Liver (tissue), 9 donors: ENCODE results near the gene CHST14. TPM values are rescaled to one million over a fixed set of nuclear protein-coding genes. Genes with fewer than 3 reads are reported as not detected.

Experiments
- DNase-seq: peaks from one replicate; pipeline ENCODE4 v3.0.0-alpha.2; 2017; ENCODE audit warnings: low spot score
- H3K27ac ChIP-seq, 2 donors: one replicate each; pipeline ENCODE4 v1.7.0; 2013; ENCODE audit warnings: inconsistent platforms in 2 of 2, low read length in 2 of 2, control low read depth in 1 of 2, low read depth in 1 of 2, mild to moderate bottlenecking in 1 of 2
- H3K27me3 ChIP-seq, 4 donors: one replicate each; pipeline versions ENCODE4 v1.6.1 to v1.7.0; 2013; ENCODE audit warnings: low read length in 3 of 4, inconsistent platforms in 1 of 4, mild to moderate bottlenecking in 1 of 4, moderate library complexity in 1 of 4; ENCODE audit not compliant: control insufficient read depth in 4 of 4, insufficient read depth in 4 of 4
- H3K36me3 ChIP-seq, 4 donors: one replicate each; pipeline versions ENCODE4 v1.6.1 to v1.7.0; 2013; ENCODE audit warnings: low read length in 3 of 4, mild to moderate bottlenecking in 3 of 4, low read depth in 1 of 4, moderate library complexity in 1 of 4; ENCODE audit not compliant: control insufficient read depth in 4 of 4, insufficient read depth in 3 of 4
- H3K4me1 ChIP-seq, 4 donors: one replicate each; pipeline versions ENCODE4 v1.6.1 to v1.7.0; 2013; ENCODE audit warnings: low read length in 3 of 4, mild to moderate bottlenecking in 3 of 4, moderate library complexity in 1 of 4; ENCODE audit not compliant: control insufficient read depth in 4 of 4, insufficient read depth in 4 of 4
- H3K4me3 ChIP-seq, 3 donors: one replicate each; pipeline versions ENCODE4 v1.6.1 to v1.7.0; 2013; ENCODE audit warnings: low read length in 3 of 3, control low read depth in 1 of 3, low read depth in 1 of 3, mild to moderate bottlenecking in 1 of 3
- H3K9ac ChIP-seq, 2 donors: one replicate each; pipeline ENCODE4 v1.7.0; 2013; ENCODE audit warnings: low read length in 2 of 2, mild to moderate bottlenecking in 2 of 2, moderate library complexity in 2 of 2, control low read depth in 1 of 2, low read depth in 1 of 2
- H3K9me3 ChIP-seq, 4 donors: one replicate each; pipeline versions ENCODE4 v1.6.1 to v1.7.0; 2013; ENCODE audit warnings: low read length in 3 of 4; ENCODE audit not compliant: control insufficient read depth in 4 of 4
- EGR1 ChIP-seq, 2 donors: IDR thresholded peaks; 2 replicates each; pipeline ENCODE4 v1.6.1; 2016 to 2018; ENCODE audit warnings: antibody characterized with exemption in 2 of 2, low read depth in 2 of 2
- FOXA1 ChIP-seq: IDR thresholded peaks from 2 replicates; pipeline ENCODE4 v1.6.1; 2016; ENCODE audit warnings: antibody characterized with exemption
- FOXA2 ChIP-seq: IDR thresholded peaks from 2 replicates; pipeline ENCODE4 v1.6.1; 2016; ENCODE audit warnings: antibody characterized with exemption
- HNF4G ChIP-seq: IDR thresholded peaks from 2 replicates; pipeline ENCODE4 v1.6.1; 2016; ENCODE audit warnings: antibody characterized with exemption
- JUND ChIP-seq, 2 donors: IDR thresholded peaks; 2 replicates each; pipeline ENCODE4 v1.6.1; 2016; ENCODE audit warnings: antibody characterized with exemption in 2 of 2
- NR2F2 ChIP-seq: IDR thresholded peaks from 2 replicates; pipeline ENCODE4 v1.6.1; 2016; ENCODE audit warnings: antibody characterized with exemption
- RAD21 ChIP-seq, 2 donors: IDR thresholded peaks; 2 replicates each; pipeline ENCODE4 v1.6.1; 2016; ENCODE audit warnings: antibody characterized with exemption in 2 of 2, mild to moderate bottlenecking in 2 of 2
- RXRA ChIP-seq, 2 donors: IDR thresholded peaks; 2 replicates each; pipeline ENCODE4 v1.6.1; 2017 to 2018; ENCODE audit warnings: antibody characterized with exemption in 2 of 2, mild to moderate bottlenecking in 1 of 2
- SP1 ChIP-seq: IDR thresholded peaks from 2 replicates; pipeline ENCODE4 v1.6.1; 2018; ENCODE audit warnings: antibody characterized with exemption, mild to moderate bottlenecking
- TAF1 ChIP-seq: conservative IDR thresholded peaks from 2 replicates; pipeline ENCODE4 v1.6.1; 2016; ENCODE audit warnings: antibody characterized with exemption, mild to moderate bottlenecking
- YY1 ChIP-seq: IDR thresholded peaks from 2 replicates; pipeline ENCODE4 v1.6.1; 2016; ENCODE audit warnings: antibody characterized with exemption, mild to moderate bottlenecking
- WGBS: extraction: QIAGEN DNeasy Blood & Tissue Kit; methylation state at CpG from one replicate; pipeline ENCODE4 v1.1.7; 2013; 5-methylcytosine and 5-hydroxymethylcytosine counted together
- polyA plus RNA-seq, 2 donors: library from polyadenylated mRNA; stranded (reverse) in 1 of 2; unstranded in 1 of 2; fragments of 200-250 nt in 1 of 2; fragments of >200 nt in 1 of 2; fragmentation: Nextera tagmentation in 1 of 2; extraction: Ambion mirVana in 1 of 2; gene quantifications; one replicate each; pipeline versions ENCODE4 v1.2.1 to v1.2.3, GENCODE V29; 2013 to 2015
- total RNA-seq, 2 donors: library from RNA; depleted of rRNA; stranded (reverse); fragments of >200 nt; gene quantifications; one replicate each; pipeline ENCODE4 v1.2.3, GENCODE V29; 2014
- TF ChIP-seq, protein P1 (sequence below): fragments of 150-350 bp; IDR thresholded peaks from 2 replicates; pipeline ENCODE4 v1.5.1; 2017; ENCODE audit warnings: improper control_type of control experiment, low read depth, low read length; ENCODE audit not compliant: missing input control
- TF ChIP-seq, protein P2 (sequence below): IDR thresholded peaks from 2 replicates; pipeline ENCODE4 v1.6.1; 2016; ENCODE audit warnings: antibody characterized with exemption, mild to moderate bottlenecking
- TF ChIP-seq, protein P3 (sequence below): IDR thresholded peaks from 2 replicates; pipeline ENCODE4 v1.6.1; 2016; ENCODE audit warnings: antibody characterized with exemption
- TF ChIP-seq, protein P4 (sequence below): IDR thresholded peaks from 2 replicates; pipeline ENCODE4 v1.6.1; 2016; ENCODE audit warnings: antibody characterized with exemption
- donor health status: healthy.
- donor health status: healthy.
- donor health status: healthy.
- donor health status: healthy.
- donor health status: healthy.

CHST14 gene
- total and polyA plus RNA-seq, 4 donors: 2.3 to 5.3 (median 3.1) TPM

DNA sequence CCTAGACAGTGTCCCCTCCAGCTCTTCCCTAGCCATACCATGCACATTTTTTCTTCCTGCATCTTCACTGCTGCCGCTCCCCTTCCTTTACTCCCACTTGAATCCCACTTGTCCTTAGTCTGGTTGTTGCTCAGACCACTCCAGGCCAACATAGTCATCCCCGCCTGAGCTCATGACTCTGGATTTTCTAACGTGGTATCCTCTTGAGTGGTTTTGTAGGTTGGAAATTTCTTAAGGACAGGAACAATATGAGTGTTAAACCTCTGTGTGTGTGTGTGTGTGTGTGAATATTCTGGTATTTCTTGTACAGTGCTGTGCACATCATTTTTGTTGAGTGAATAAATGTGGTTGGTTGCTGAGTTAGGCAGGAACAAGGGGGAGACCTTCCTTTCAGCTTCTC is 26.9 kb upstream of the CHST14 start:
- H3K36me3 ChIP-seq: no peaks in the 10 kb centered on the region
- no peaks in the 10 kb centered on the region for H3K9me3 ChIP-seq
- no peak overlapping the region for H3K9ac ChIP-seq
- H3K27me3 ChIP-seq: no peaks in the 10 kb centered on the region
- H3K4me1 ChIP-seq: peaks cover 0 to 18% (median 13%) of the 10 kb centered on the region in 4 donors
- no peak overlapping the region for H3K27ac ChIP-seq
- H3K4me3 ChIP-seq: no peak overlapping the region
- DNase-seq: no peak
- TF ChIP-seq FOXA1 (no peak), YY1 (no peak), TAF1 (no peak), SP1 (no peak), HNF4G (no peak), NR2F2 (no peak), RAD21 (IDR thresholded peaks at IDR 0.05) (no peak), JUND (IDR thresholded peaks at IDR 0.05) (no peak), EGR1 (IDR thresholded peaks at IDR 0.05; ENCODE audit: low read depth in 2 of 2) (no peak), RXRA (IDR thresholded peaks at IDR 0.05) (no peak), FOXA2 (no peak)
- TF ChIP-seq, protein P1, sequence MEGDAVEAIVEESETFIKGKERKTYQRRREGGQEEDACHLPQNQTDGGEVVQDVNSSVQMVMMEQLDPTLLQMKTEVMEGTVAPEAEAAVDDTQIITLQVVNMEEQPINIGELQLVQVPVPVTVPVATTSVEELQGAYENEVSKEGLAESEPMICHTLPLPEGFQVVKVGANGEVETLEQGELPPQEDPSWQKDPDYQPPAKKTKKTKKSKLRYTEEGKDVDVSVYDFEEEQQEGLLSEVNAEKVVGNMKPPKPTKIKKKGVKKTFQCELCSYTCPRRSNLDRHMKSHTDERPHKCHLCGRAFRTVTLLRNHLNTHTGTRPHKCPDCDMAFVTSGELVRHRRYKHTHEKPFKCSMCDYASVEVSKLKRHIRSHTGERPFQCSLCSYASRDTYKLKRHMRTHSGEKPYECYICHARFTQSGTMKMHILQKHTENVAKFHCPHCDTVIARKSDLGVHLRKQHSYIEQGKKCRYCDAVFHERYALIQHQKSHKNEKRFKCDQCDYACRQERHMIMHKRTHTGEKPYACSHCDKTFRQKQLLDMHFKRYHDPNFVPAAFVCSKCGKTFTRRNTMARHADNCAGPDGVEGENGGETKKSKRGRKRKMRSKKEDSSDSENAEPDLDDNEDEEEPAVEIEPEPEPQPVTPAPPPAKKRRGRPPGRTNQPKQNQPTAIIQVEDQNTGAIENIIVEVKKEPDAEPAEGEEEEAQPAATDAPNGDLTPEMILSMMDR: no peak
- TF ChIP-seq, protein P2, sequence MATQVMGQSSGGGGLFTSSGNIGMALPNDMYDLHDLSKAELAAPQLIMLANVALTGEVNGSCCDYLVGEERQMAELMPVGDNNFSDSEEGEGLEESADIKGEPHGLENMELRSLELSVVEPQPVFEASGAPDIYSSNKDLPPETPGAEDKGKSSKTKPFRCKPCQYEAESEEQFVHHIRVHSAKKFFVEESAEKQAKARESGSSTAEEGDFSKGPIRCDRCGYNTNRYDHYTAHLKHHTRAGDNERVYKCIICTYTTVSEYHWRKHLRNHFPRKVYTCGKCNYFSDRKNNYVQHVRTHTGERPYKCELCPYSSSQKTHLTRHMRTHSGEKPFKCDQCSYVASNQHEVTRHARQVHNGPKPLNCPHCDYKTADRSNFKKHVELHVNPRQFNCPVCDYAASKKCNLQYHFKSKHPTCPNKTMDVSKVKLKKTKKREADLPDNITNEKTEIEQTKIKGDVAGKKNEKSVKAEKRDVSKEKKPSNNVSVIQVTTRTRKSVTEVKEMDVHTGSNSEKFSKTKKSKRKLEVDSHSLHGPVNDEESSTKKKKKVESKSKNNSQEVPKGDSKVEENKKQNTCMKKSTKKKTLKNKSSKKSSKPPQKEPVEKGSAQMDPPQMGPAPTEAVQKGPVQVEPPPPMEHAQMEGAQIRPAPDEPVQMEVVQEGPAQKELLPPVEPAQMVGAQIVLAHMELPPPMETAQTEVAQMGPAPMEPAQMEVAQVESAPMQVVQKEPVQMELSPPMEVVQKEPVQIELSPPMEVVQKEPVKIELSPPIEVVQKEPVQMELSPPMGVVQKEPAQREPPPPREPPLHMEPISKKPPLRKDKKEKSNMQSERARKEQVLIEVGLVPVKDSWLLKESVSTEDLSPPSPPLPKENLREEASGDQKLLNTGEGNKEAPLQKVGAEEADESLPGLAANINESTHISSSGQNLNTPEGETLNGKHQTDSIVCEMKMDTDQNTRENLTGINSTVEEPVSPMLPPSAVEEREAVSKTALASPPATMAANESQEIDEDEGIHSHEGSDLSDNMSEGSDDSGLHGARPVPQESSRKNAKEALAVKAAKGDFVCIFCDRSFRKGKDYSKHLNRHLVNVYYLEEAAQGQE: no peak
- TF ChIP-seq, protein P3, sequence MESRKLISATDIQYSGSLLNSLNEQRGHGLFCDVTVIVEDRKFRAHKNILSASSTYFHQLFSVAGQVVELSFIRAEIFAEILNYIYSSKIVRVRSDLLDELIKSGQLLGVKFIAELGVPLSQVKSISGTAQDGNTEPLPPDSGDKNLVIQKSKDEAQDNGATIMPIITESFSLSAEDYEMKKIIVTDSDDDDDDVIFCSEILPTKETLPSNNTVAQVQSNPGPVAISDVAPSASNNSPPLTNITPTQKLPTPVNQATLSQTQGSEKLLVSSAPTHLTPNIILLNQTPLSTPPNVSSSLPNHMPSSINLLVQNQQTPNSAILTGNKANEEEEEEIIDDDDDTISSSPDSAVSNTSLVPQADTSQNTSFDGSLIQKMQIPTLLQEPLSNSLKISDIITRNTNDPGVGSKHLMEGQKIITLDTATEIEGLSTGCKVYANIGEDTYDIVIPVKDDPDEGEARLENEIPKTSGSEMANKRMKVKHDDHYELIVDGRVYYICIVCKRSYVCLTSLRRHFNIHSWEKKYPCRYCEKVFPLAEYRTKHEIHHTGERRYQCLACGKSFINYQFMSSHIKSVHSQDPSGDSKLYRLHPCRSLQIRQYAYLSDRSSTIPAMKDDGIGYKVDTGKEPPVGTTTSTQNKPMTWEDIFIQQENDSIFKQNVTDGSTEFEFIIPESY: no peak
- TF ChIP-seq, protein P4, sequence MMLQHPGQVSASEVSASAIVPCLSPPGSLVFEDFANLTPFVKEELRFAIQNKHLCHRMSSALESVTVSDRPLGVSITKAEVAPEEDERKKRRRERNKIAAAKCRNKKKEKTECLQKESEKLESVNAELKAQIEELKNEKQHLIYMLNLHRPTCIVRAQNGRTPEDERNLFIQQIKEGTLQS: no peak
- 87% methylated on average over 3 of the region's 3 CpGs for WGBS

DNA sequence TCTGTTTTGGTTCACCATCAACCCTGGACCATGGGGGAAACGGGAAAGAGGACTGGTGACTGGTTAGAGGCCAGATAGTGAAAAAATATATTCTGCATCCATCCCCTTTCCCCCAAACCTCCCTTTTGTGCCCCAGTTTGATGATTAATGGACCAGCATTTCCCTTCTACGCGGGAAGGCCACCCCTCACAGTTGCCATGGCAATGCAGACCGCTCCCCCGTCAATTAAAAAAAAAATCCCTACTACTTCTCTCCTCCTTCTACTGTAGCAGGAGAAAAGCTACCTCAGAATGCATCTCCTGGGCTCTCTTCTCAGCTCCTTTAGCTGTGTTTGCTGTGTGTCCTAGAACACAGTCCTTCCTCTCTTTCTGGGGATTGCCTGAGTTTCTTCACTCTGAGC is 26.0 kb upstream of the CHST14 start:
- Histone ChIP-seq H3K9ac (no peak overlapping the region), H3K27me3 (no peaks in the 10 kb centered on the region), H3K36me3 (no peaks in the 10 kb centered on the region), H3K4me1 (peaks cover 0 to 15% (median 12%) of the 10 kb centered on the region in 4 donors), H3K9me3 (no peaks in the 10 kb centered on the region), H3K27ac (no peak overlapping the region), H3K4me3 (no peak overlapping the region)
- DNase-seq: no peak
- WGBS: 87% methylated on average over 5 of the region's 5 CpGs
- TF ChIP-seq YY1 (no peak), TAF1 (no peak), EGR1 (IDR thresholded peaks at IDR 0.05; ENCODE audit: low read depth in 2 of 2) (no peak), FOXA2 (no peak), FOXA1 (no peak), RAD21 (IDR thresholded peaks at IDR 0.05) (no peak), RXRA (IDR thresholded peaks at IDR 0.05) (no peak)
- TF ChIP-seq, protein P2: no peak
- TF ChIP-seq, protein P3: no peak
- TF ChIP-seq, protein P4: no peak
- TF ChIP-seq, protein P1: no peak
